Measurements from ENCODE around the gene F11R. TPM values are rescaled to one million over a fixed set of nuclear protein-coding genes. Genes with fewer than 3 reads are reported as not detected.

The F11R gene
- total RNA-seq, 1 donor from 2014 or later, result 87.0 TPM

DNA sequence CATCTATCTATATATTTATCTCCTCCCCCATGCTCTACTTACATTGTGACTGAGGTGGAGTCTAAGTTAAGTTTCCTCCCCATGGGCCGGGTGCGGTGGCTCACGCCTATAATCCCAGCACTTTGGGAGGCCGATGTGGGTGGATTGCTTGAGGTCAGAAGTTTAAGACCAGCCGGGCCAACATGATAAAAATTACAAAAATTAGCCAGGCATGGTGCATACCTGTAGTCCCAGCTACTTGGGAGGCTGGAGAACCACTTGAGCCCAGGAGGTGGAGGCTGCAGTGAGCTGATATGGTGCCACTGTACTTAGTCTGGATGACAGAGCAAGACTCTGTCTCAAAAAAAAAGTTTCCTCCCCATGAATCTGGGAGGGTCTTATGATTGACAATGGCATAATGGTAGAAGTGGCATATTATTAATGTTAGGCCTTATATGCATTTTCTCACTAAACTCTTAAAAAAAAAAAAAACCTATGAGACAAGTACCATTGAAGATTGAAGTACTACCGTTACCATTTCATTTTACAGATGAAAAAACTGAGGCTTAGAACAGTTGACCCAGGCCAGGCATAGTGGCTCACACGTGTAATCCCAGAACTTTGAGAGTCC lies 11.2 kb downstream of the F11R start:
- no peak for DNase-seq (ENCODE audit: low read depth)
- TF ChIP-seq, protein P1, sequence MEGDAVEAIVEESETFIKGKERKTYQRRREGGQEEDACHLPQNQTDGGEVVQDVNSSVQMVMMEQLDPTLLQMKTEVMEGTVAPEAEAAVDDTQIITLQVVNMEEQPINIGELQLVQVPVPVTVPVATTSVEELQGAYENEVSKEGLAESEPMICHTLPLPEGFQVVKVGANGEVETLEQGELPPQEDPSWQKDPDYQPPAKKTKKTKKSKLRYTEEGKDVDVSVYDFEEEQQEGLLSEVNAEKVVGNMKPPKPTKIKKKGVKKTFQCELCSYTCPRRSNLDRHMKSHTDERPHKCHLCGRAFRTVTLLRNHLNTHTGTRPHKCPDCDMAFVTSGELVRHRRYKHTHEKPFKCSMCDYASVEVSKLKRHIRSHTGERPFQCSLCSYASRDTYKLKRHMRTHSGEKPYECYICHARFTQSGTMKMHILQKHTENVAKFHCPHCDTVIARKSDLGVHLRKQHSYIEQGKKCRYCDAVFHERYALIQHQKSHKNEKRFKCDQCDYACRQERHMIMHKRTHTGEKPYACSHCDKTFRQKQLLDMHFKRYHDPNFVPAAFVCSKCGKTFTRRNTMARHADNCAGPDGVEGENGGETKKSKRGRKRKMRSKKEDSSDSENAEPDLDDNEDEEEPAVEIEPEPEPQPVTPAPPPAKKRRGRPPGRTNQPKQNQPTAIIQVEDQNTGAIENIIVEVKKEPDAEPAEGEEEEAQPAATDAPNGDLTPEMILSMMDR (IDR thresholded peaks at IDR 0.05; ENCODE audit: insufficient read depth, low read length, poor library complexity, severe bottlenecking), result no peak
- Histone ChIP-seq H3K27me3 (ENCODE audit: control insufficient read depth, insufficient read depth, low read length) (no peaks in the 10 kb centered on the region), H3K36me3 (ENCODE audit: control insufficient read depth, insufficient read depth, low read length) (no peaks in the 10 kb centered on the region), H3K4me3 (ENCODE audit: low read depth, low read length) (no peak overlapping the region)

DNA sequence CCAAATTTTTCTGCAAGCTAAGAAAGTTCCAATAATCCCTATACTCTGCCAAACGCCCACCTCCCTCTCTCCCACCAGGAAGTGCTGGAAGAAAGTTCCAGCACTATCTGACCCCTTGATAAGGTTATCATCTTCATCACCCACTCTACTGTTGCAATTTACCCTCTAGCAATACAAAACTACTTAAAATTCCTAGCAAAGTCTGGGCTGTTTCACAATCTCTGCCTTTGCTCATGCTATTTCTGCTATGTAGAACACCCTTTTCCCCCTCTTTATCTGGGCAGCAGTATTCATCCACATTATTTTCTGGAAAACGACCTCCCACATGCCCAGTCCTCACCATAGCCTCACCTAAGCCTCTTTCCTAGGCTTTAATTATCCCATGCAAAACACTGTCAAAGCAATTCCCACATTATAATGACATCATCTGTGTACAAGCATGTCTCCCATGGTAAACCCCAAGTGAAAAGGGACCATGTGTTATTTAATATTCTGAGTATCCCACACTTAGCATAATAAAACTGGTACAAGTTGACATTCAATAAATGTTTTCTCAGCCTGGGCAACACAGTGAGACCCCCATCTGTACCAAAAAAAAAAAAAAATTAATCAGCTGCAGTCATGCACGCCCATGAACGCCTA lies 12.0 kb downstream of the F11R start:
- Histone ChIP-seq H3K4me3 (ENCODE audit: low read depth, low read length) (no peak overlapping the region), H3K27me3 (ENCODE audit: control insufficient read depth, insufficient read depth, low read length) (no peaks in the 10 kb centered on the region), H3K36me3 (ENCODE audit: control insufficient read depth, insufficient read depth, low read length) (no peaks in the 10 kb centered on the region)
- TF ChIP-seq, protein P1 (IDR thresholded peaks at IDR 0.05; ENCODE audit: insufficient read depth, low read length, poor library complexity, severe bottlenecking), result no peak
- DNase-seq (ENCODE audit: low read depth), result no peak

DNA sequence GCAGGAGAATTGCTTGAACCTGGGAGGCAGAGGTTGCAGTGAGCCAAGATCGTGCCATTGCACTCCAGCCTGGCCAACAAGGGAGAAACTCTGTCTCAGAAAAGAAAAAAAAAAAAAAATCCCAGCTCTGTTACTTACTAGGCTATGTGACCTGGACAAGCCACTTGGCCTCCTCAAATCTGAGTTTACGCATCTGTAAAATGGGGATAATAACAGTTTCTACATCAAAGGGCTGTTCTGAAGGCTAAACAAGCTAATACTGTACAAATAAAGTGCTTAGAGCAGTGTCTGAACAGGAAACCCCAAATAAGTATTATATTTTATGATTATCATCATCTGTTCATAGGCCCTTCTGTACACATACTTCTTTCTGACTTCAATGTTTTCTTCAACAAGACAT lies 13.6 kb downstream of the F11R start:
- H3K36me3 ChIP-seq (ENCODE audit: control insufficient read depth, insufficient read depth, low read length), result no peaks in the 10 kb centered on the region
- no peak overlapping the region for H3K4me3 ChIP-seq (ENCODE audit: low read depth, low read length)
- no peaks in the 10 kb centered on the region for H3K27me3 ChIP-seq (ENCODE audit: control insufficient read depth, insufficient read depth, low read length)
- no peak for DNase-seq (ENCODE audit: low read depth)
- TF ChIP-seq, protein P1 (IDR thresholded peaks at IDR 0.05; ENCODE audit: insufficient read depth, low read length, poor library complexity, severe bottlenecking), result no peak

DNA sequence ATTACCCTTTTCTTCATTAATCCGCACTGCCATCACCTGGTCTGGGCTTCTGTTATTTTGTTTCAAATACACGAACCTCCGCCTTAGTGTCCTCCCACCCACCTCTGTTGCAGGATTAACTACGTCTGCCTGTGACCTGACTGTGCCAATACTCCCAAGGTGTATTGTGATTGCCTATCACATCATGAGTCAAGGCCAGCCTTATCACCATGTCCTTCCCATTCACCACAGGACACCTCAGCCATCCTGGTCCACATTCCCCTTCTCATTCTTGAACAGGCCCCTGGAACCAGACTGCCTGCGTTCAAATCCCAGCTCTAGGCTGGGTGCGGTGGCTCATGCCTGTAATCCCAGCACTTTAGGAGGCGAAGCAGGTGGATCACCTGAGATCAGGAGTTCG lies 14.4 kb downstream of the F11R start:
- Histone ChIP-seq H3K4me3 (ENCODE audit: low read depth, low read length) (no peak overlapping the region), H3K27me3 (ENCODE audit: control insufficient read depth, insufficient read depth, low read length) (no peaks in the 10 kb centered on the region), H3K36me3 (ENCODE audit: control insufficient read depth, insufficient read depth, low read length) (no peaks in the 10 kb centered on the region)
- TF ChIP-seq, protein P1 (IDR thresholded peaks at IDR 0.05; ENCODE audit: insufficient read depth, low read length, poor library complexity, severe bottlenecking), result no peak
- DNase-seq (ENCODE audit: low read depth), result no peak

DNA sequence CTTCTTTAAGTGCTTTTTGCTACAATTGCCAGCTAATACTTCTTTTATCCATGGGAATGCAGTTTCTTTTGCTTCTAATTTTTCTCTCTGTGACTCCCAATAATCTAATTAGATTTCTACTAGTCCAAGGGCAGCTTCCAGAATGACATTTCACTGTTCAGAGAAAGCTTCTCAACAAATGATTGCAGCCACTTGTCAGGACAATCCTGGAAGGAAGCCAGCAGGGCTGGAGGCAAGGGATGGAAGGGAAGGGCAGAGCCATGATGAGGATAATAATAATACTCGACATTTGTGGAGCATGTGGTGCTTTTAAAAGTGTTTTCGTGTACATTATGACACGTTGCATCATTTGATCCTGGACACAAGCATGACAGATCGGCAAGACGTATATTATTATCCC lies 19.4 kb downstream of the F11R start:
- Histone ChIP-seq H3K36me3 (ENCODE audit: control insufficient read depth, insufficient read depth, low read length) (peaks cover 9% of the 10 kb centered on the region), H3K4me3 (ENCODE audit: low read depth, low read length) (no peak overlapping the region), H3K27me3 (ENCODE audit: control insufficient read depth, insufficient read depth, low read length) (no peaks in the 10 kb centered on the region)
- TF ChIP-seq, protein P1 (IDR thresholded peaks at IDR 0.05; ENCODE audit: insufficient read depth, low read length, poor library complexity, severe bottlenecking), result no peak
- DNase-seq (ENCODE audit: low read depth), result no peak

Measured in kidney epithelial cell (primary cell).